NB4 (cell line): ENCODE data around the gene ITGA11.
A peak's percentile ranks its signal among the peaks of the same experiment; 100 is the strongest.

Experiments
- DNase-seq: peaks from one replicate; pipeline ENCODE4 v3.0.0; 2010; ENCODE audit warnings: low read depth
- H3K4me3 ChIP-seq: one replicate; pipeline ENCODE4 v1.5.1; 2011; ENCODE audit warnings: mild to moderate bottlenecking, low read depth, low read length, moderate library complexity
- CTCF ChIP-seq: IDR thresholded peaks from one replicate; pipeline ENCODE4 v1.5.1; 2012; ENCODE audit warnings: low read depth, low read length
- MAX ChIP-seq: IDR thresholded peaks from 2 replicates; pipeline ENCODE4 v1.6.1; 2011; ENCODE audit warnings: low read depth, low read length
- MYC ChIP-seq: IDR thresholded peaks from 2 replicates; pipeline ENCODE4 v1.6.1; 2011; ENCODE audit warnings: low read depth, low read length
- POLR2A ChIP-seq: IDR thresholded peaks from 2 replicates; pipeline ENCODE4 v1.6.1; 2011; ENCODE audit warnings: mild to moderate bottlenecking; ENCODE audit not compliant: insufficient read length; ENCODE audit errors: extremely low read depth

Gene ITGA11

GRCh38 chr15:68460166-68460565 lies 28.2 kb upstream of the ITGA11 start:
- H3K4me3 ChIP-seq = no peak overlapping the region
- TF ChIP-seq MAX (no peak), POLR2A (no peak), CTCF (no peak), MYC (no peak)
- DNase-seq = no peak

- no peak for TF ChIP-seq CTCF
- TF ChIP-seq MAX = no peak
- TF ChIP-seq MYC = no peak
- no peak for TF ChIP-seq POLR2A
- no peak for DNase-seq
- no peak overlapping the region for H3K4me3 ChIP-seq
Measured at GRCh38 chr15:68450192-68450591, 18.2 kb upstream of the ITGA11 start.

- DNase-seq = no peak
- no peak overlapping the region for H3K4me3 ChIP-seq
- TF ChIP-seq CTCF = no peak
- TF ChIP-seq MAX = no peak
- no peak for TF ChIP-seq MYC
- TF ChIP-seq POLR2A = no peak
Measured at GRCh38 chr15:68449389-68449788, 17.4 kb upstream of the ITGA11 start.

GRCh38 chr15:68447976-68448755 lies 16.2 kb upstream of the ITGA11 start:
- no peak for DNase-seq
- H3K4me3 ChIP-seq = no peak overlapping the region
- TF ChIP-seq MAX (no peak), MYC (no peak), CTCF (no peak), POLR2A (no peak)

GRCh38 chr15:68447209-68447608 lies 15.2 kb upstream of the ITGA11 start:
- no peak for TF ChIP-seq MYC
- TF ChIP-seq MAX = 0 out of 2 replicates have a peak, but pooled peaks have one; percentile 6
- no peak for TF ChIP-seq CTCF
- no peak for TF ChIP-seq POLR2A
- no peak overlapping the region for H3K4me3 ChIP-seq
- DNase-seq = no peak

GRCh38 chr15:68445351-68445750 lies 13.4 kb upstream of the ITGA11 start:
- TF ChIP-seq MYC = no peak
- no peak for TF ChIP-seq POLR2A
- no peak for TF ChIP-seq CTCF
- TF ChIP-seq MAX = no peak
- DNase-seq = no peak
- H3K4me3 ChIP-seq = no peak overlapping the region
